Panc1 (cell line): ENCODE results near the gene TFEC. TPM values are rescaled to one million over a fixed set of nuclear protein-coding genes. Genes with fewer than 3 reads are reported as not detected.

Experiments
- ATAC-seq: fragments of 200-7000 bp; cut with Tn5 transposase; 2 replicates; pipeline ENCODE4 v1.9.1; 2020; ENCODE audit warnings: mild to moderate bottlenecking, moderate library complexity
- BruUV-seq: library from RNA; stranded (reverse); fragments of 400-500 nt; replicated peaks from 2 replicates; lab custom pipeline; 2021; lab: Mats Ljungman, UMichigan
- CTCF ChIA-PET: fragments of 300-600 bp; sonication (Branson Sonifier 250); formaldehyde crosslinking; loops from one replicate; lab custom pipeline; 2022; ENCODE audit warnings: antibody characterized with exemption; lab: Charles Lee
- POLR2A ChIA-PET: fragments of 300-600 bp; sonication (Branson Sonifier 250); formaldehyde crosslinking; loops from one replicate; lab custom pipeline; 2022; ENCODE audit warnings: antibody characterized with exemption; lab: Charles Lee
- DNase-seq: peaks from one replicate; pipeline ENCODE4 v3.0.0-alpha.2; 2010; ENCODE audit warnings: low read depth, low spot score
- H3K27ac ChIP-seq: 2 replicates; pipeline ENCODE4 v1.5.1; 2011; ENCODE audit warnings: mild to moderate bottlenecking, low read length, inconsistent platforms
- H3K27me3 ChIP-seq: fragments of 200-500 bp; sonication (Bioruptor generic); 2 replicates; pipeline ENCODE4 v1.6.0; 2014; ENCODE audit warnings: low read length, inconsistent platforms; ENCODE audit not compliant: control insufficient read depth, insufficient read depth
- H3K36me3 ChIP-seq: fragments of 200-500 bp; sonication (Bioruptor generic); 2 replicates; pipeline ENCODE4 v1.5.1; 2014; ENCODE audit warnings: inconsistent platforms, mild to moderate bottlenecking, low read length, moderate library complexity; ENCODE audit not compliant: control insufficient read depth, insufficient read depth
- H3K4me1 ChIP-seq: 2 replicates; pipeline ENCODE4 v1.5.1; 2011; ENCODE audit warnings: inconsistent platforms, mild to moderate bottlenecking, low read length, moderate library complexity; ENCODE audit not compliant: control insufficient read depth, insufficient read depth
- H3K4me3 ChIP-seq, 2 experiments: 2 replicates each; pipeline ENCODE4 v1.5.1; 2011 to 2012; ENCODE audit warnings: low read depth in 2 of 2, low read length in 2 of 2, mild to moderate bottlenecking in 2 of 2, inconsistent platforms in 1 of 2, moderate library complexity in 1 of 2
- H3K9me3 ChIP-seq: fragments of 200-500 bp; sonication (Bioruptor generic); 2 replicates; pipeline ENCODE4 v1.5.1; 2014; ENCODE audit warnings: low read depth, mild to moderate bottlenecking, inconsistent platforms, low read length, moderate library complexity; ENCODE audit not compliant: control insufficient read depth, insufficient read depth
- POLR2AphosphoS5 ChIP-seq: IDR thresholded peaks from 2 replicates; pipeline ENCODE4 v1.6.1; 2012; ENCODE audit warnings: mild to moderate bottlenecking, low read depth, low read length, moderate library complexity
- SIN3A ChIP-seq: IDR thresholded peaks from 2 replicates; pipeline ENCODE4 v1.6.1; 2012; ENCODE audit warnings: low read depth, mild to moderate bottlenecking, low read length, moderate library complexity, borderline replicate concordance; ENCODE audit not compliant: insufficient read depth
- TCF7L2 ChIP-seq: IDR thresholded peaks from 2 replicates; pipeline ENCODE4 v1.6.1; 2011; ENCODE audit warnings: mild to moderate bottlenecking, low read depth, low read length, inconsistent platforms
- in situ Hi-C: cut with HindIII; loops from 2 replicates; pipeline ENCODE4 v1.10.0; 2016; ENCODE audit warnings: low sequenced_read_pairs, low pct_unique_long_range_greater_than_20kb
- intact Hi-C: fragments of 100-400 bp; cut with micrococcal nuclease; formaldehyde crosslinking; loops from one replicate; pipeline ENCODE4 v1.10.0; 2022; ENCODE audit not compliant: unreplicated experiment
- total RNA-seq: library from RNA; stranded (reverse); gene quantifications from one replicate; pipeline ENCODE4 v1.2.1, GENCODE V29; 2021; ENCODE audit not compliant: unreplicated experiment
- TF ChIP-seq, protein P1 (sequence below), 2 experiments: IDR thresholded peaks; 2 replicates each; pipeline ENCODE4 v1.6.1; 2011 to 2012; ENCODE audit warnings: low read depth in 2 of 2, control low read depth in 1 of 2, low read length in 1 of 2, mild to moderate bottlenecking in 1 of 2, moderate library complexity in 1 of 2; ENCODE audit not compliant: insufficient read depth in 1 of 2
- TF ChIP-seq, protein P2 (sequence below): fragments of 450-650 bp; IDR thresholded peaks from 2 replicates; pipeline ENCODE4 v1.5.1; 2017; ENCODE audit warnings: mild to moderate bottlenecking

Gene TFEC
- total RNA-seq, 1 experiment from 2014 or later = not detected

DNA sequence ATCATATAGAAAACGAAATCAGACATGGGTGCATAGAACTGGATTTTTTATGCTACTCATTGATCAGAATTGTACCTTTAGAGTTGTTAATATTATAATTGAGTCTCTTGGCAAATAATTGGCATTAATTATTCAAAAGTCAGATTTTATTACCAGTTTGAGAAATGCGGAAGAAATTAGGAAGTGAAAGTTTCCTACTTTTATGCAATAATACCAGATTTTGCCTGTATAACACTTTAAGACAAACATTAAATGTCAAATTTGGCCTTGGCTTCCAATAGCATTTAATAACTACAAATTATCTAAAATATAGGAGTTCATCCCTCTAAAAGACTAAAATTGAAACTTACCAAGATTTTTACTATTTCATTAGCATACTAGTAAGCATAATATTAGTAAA lies 6.8 kb upstream of the TFEC start:
- Histone ChIP-seq H3K4me1 (no peaks in the 10 kb centered on the region), H3K27ac (no peak overlapping the region), H3K9me3 (no peaks in the 10 kb centered on the region), H3K36me3 (no peaks in the 10 kb centered on the region; the same call in 1 of the 2 replicates), H3K27me3 (peaks cover 2% of the 10 kb centered on the region), H3K4me3 (no peak overlapping the region)
- ChIA-PET POLR2A (no interaction called here), CTCF (no interaction called here)
- TF ChIP-seq, protein P1, sequence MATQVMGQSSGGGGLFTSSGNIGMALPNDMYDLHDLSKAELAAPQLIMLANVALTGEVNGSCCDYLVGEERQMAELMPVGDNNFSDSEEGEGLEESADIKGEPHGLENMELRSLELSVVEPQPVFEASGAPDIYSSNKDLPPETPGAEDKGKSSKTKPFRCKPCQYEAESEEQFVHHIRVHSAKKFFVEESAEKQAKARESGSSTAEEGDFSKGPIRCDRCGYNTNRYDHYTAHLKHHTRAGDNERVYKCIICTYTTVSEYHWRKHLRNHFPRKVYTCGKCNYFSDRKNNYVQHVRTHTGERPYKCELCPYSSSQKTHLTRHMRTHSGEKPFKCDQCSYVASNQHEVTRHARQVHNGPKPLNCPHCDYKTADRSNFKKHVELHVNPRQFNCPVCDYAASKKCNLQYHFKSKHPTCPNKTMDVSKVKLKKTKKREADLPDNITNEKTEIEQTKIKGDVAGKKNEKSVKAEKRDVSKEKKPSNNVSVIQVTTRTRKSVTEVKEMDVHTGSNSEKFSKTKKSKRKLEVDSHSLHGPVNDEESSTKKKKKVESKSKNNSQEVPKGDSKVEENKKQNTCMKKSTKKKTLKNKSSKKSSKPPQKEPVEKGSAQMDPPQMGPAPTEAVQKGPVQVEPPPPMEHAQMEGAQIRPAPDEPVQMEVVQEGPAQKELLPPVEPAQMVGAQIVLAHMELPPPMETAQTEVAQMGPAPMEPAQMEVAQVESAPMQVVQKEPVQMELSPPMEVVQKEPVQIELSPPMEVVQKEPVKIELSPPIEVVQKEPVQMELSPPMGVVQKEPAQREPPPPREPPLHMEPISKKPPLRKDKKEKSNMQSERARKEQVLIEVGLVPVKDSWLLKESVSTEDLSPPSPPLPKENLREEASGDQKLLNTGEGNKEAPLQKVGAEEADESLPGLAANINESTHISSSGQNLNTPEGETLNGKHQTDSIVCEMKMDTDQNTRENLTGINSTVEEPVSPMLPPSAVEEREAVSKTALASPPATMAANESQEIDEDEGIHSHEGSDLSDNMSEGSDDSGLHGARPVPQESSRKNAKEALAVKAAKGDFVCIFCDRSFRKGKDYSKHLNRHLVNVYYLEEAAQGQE (IDR thresholded peaks at IDR 0.05; ENCODE audit: insufficient read depth in 1 of 2, low read depth in 2 of 2, low read length in 1 of 2) = no peak
- TF ChIP-seq, protein P2, sequence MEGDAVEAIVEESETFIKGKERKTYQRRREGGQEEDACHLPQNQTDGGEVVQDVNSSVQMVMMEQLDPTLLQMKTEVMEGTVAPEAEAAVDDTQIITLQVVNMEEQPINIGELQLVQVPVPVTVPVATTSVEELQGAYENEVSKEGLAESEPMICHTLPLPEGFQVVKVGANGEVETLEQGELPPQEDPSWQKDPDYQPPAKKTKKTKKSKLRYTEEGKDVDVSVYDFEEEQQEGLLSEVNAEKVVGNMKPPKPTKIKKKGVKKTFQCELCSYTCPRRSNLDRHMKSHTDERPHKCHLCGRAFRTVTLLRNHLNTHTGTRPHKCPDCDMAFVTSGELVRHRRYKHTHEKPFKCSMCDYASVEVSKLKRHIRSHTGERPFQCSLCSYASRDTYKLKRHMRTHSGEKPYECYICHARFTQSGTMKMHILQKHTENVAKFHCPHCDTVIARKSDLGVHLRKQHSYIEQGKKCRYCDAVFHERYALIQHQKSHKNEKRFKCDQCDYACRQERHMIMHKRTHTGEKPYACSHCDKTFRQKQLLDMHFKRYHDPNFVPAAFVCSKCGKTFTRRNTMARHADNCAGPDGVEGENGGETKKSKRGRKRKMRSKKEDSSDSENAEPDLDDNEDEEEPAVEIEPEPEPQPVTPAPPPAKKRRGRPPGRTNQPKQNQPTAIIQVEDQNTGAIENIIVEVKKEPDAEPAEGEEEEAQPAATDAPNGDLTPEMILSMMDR = no peak
- TF ChIP-seq POLR2AphosphoS5 (no peak), TCF7L2 (no peak), SIN3A (no peak)
- ATAC-seq (no peak), DNase-seq (no peak)
- intact Hi-C loops (no loop called here), in situ Hi-C loops (no loop called here)
- no TSS peak for BruUV-seq

DNA sequence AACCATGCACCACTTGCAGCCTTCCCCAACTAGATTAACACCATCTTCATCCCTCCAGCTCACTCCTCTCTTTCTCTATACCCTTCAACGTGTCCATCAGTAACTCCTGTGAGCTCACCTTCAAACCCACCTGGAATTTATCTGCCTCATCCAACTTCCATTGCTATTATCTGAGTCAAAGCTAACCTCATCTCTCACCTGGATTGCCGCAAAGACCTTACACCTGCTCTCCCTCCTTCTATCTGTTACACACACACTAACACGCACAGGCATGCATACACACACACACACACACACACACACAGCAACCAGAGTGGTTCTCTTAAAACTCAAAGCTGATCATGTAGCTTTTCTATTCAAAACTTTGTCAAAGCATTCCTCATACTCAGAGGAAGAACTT lies 3.8 kb upstream of the TFEC start:
- no peak for TF ChIP-seq POLR2AphosphoS5
- intact Hi-C loops (no loop called here), in situ Hi-C loops (no loop called here)
- no peak for ATAC-seq
- CTCF ChIA-PET = no interaction called here
- POLR2A ChIA-PET = no interaction called here
- H3K27ac ChIP-seq = no peak overlapping the region
- H3K27me3 ChIP-seq = no peaks in the 10 kb centered on the region; the same call in 1 of the 2 replicates
- H3K9me3 ChIP-seq = no peaks in the 10 kb centered on the region
- no peaks in the 10 kb centered on the region for H3K4me1 ChIP-seq
- H3K4me3 ChIP-seq = no peak overlapping the region
- DNase-seq = no peak
- BruUV-seq = no TSS peak
- H3K36me3 ChIP-seq = no peaks in the 10 kb centered on the region; the same call in 1 of the 2 replicates

DNA sequence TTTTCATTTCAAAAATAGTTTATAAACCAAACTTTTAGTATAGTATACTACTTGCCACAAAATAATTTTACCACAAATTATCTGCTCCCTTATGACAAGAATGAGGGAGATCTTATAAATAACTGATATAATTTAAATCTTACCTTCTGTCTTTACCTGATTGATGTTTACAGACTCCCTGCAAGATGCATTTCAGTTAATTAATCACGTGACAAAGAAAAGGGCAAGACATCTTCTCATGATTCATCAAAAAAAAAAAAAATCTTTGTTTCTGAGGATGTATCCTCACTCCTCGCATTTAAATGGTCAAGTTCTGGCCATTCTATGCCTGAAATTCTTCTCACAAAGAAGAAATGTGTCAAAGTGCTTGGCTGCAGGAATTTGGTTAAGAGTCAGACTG lies 2.3 kb upstream of the TFEC start:
- Histone ChIP-seq H3K4me3 (no peak overlapping the region), H3K27me3 (no peaks in the 10 kb centered on the region; the same call in 1 of the 2 replicates), H3K4me1 (no peaks in the 10 kb centered on the region), H3K9me3 (no peaks in the 10 kb centered on the region), H3K27ac (no peak overlapping the region), H3K36me3 (no peaks in the 10 kb centered on the region; the same call in 1 of the 2 replicates)
- ChIA-PET CTCF (interaction anchor here (0.7 kb wide), 1 partner anchor 47 kb away, joined by 3 read pairs; no protein-coding TSS in a partner anchor), POLR2A (no interaction called here)
- no peak for TF ChIP-seq SIN3A
- ATAC-seq (no peak), DNase-seq (no peak)
- in situ Hi-C loops = no loop called here
- BruUV-seq = no TSS peak
- intact Hi-C loops = no loop called here
